ENCODE measurements around the gene RAB40C. TPM values are rescaled to one million over a fixed set of nuclear protein-coding genes. Genes with fewer than 3 reads are reported as not detected.
A peak's percentile ranks its signal among the peaks of the same experiment; 100 is the strongest.
"Not testable (repeated sequence)": the region's sequence is repeated elsewhere in the genome, so short reads cannot be mapped to it uniquely, and the experiment has no call there.

RAB40C gene
- total RNA-seq, 1 experiment from 2014 or later = 17.7 TPM

- Mint-ChIP-seq H3K27me3 (ENCODE audit: insufficient read depth, unreplicated experiment) (no peaks in the 10 kb centered on the region), H3K4me1 (ENCODE audit: insufficient read depth, unreplicated experiment) (peaks cover 55% of the 10 kb centered on the region), H3K4me3 (ENCODE audit: unreplicated experiment) (no peak overlapping the region), H3K36me3 (ENCODE audit: insufficient read depth, unreplicated experiment) (peaks cover 54% of the 10 kb centered on the region), H3K27ac (ENCODE audit: low read depth, unreplicated experiment) (peak overlapping the region; percentile 59), H3K9me3 (ENCODE audit: unreplicated experiment) (no peaks in the 10 kb centered on the region)
- intact Hi-C loops (cut with micrococcal nuclease) = no loop called here
- no TSS peak for BruUV-seq (replicated peaks)
- ChIA-PET POLR2A (interaction anchor here (3.1 to 5.7 kb wide), 2 partner anchors 27 to 67 kb away, joined by 23 to 88 read pairs; partner anchors contain the start of gene CAPN15), CTCF (no interaction called here)
- no peak for TF ChIP-seq CTCF (IDR thresholded peaks at IDR 0.05; ENCODE audit: unreplicated experiment)
- DNase-seq (ENCODE audit: unreplicated experiment) = no peak
Measured at GRCh38 chr16:595094-595528, 5.2 kb downstream of the RAB40C start.

- ChIA-PET CTCF (interaction anchor here (0.6 to 1.3 kb wide), 2 partner anchors 14 to 388 kb away, joined by 3 to 4 read pairs; no protein-coding TSS in a partner anchor), POLR2A (interaction anchor here (0.8 to 1.4 kb wide), 2 partner anchors 26 to 40 kb away, joined by 3 to 4 read pairs; partner anchors contain the start of gene METTL26)
- Mint-ChIP-seq H3K27me3 (ENCODE audit: insufficient read depth, unreplicated experiment) (no peaks in the 10 kb centered on the region), H3K9me3 (ENCODE audit: unreplicated experiment) (no peaks in the 10 kb centered on the region), H3K27ac (ENCODE audit: low read depth, unreplicated experiment) (peak overlapping the region; percentile 80), H3K36me3 (ENCODE audit: insufficient read depth, unreplicated experiment) (peaks cover 49% of the 10 kb centered on the region), H3K4me3 (ENCODE audit: unreplicated experiment) (no peak overlapping the region), H3K4me1 (ENCODE audit: insufficient read depth, unreplicated experiment) (peaks cover 47% of the 10 kb centered on the region)
- intact Hi-C loops (cut with micrococcal nuclease) = no loop called here
- BruUV-seq (replicated peaks) = no TSS peak
- DNase-seq (ENCODE audit: unreplicated experiment) = no peak
- no peak for TF ChIP-seq CTCF (IDR thresholded peaks at IDR 0.05; ENCODE audit: unreplicated experiment)
Measured at GRCh38 chr16:595942-596735, 6.3 kb downstream of the RAB40C start.

GRCh38 chr16:596736-597060 lies 6.8 kb downstream of the RAB40C start:
- no peak for DNase-seq (ENCODE audit: unreplicated experiment)
- no peak for TF ChIP-seq CTCF (IDR thresholded peaks at IDR 0.05; ENCODE audit: unreplicated experiment)
- Mint-ChIP-seq H3K4me1 (ENCODE audit: insufficient read depth, unreplicated experiment) (peaks cover 44% of the 10 kb centered on the region), H3K27me3 (ENCODE audit: insufficient read depth, unreplicated experiment) (no peaks in the 10 kb centered on the region), H3K36me3 (ENCODE audit: insufficient read depth, unreplicated experiment) (peaks cover 47% of the 10 kb centered on the region), H3K27ac (ENCODE audit: low read depth, unreplicated experiment) (peak overlapping the region; percentile 80), H3K9me3 (ENCODE audit: unreplicated experiment) (no peaks in the 10 kb centered on the region), H3K4me3 (ENCODE audit: unreplicated experiment) (no peak overlapping the region)
- intact Hi-C loops (cut with micrococcal nuclease) = no loop called here
- CTCF ChIA-PET = interaction anchor here (1.3 kb wide), 1 partner anchor 13 kb away, joined by 4 read pairs; no protein-coding TSS in a partner anchor
- BruUV-seq (replicated peaks) = no TSS peak
- POLR2A ChIA-PET = interaction anchor here (0.8 to 1.4 kb wide), 2 partner anchors 26 to 40 kb away, joined by 3 to 4 read pairs; partner anchors contain the start of gene METTL26

GRCh38 chr16:597655-598054 lies 7.8 kb downstream of the RAB40C start:
- not testable (repeated sequence) for BruUV-seq (replicated peaks)

More at GRCh38 chr16:597655-598054, 7.8 kb downstream of the RAB40C start:
- H3K4me3 Mint-ChIP-seq (ENCODE audit: unreplicated experiment); H3K9me3 Mint-ChIP-seq (ENCODE audit: unreplicated experiment); CTCF ChIA-PET; intact Hi-C loops (cut with micrococcal nuclease); DNase-seq (ENCODE audit: unreplicated experiment); POLR2A ChIA-PET; H3K27me3 Mint-ChIP-seq (ENCODE audit: insufficient read depth, unreplicated experiment); H3K27ac Mint-ChIP-seq (ENCODE audit: low read depth, unreplicated experiment): not testable (repeated sequence)
- H3K4me1 Mint-ChIP-seq (ENCODE audit: insufficient read depth, unreplicated experiment) = peaks cover 35% of the 10 kb centered on the region
- peaks cover 49% of the 10 kb centered on the region for H3K36me3 Mint-ChIP-seq (ENCODE audit: insufficient read depth, unreplicated experiment)

All from MCF 10A (cell line).